HepG2 (cell line): Measurements from ENCODE around the gene ATP6V0D1. TPM values are rescaled to one million over a fixed set of nuclear protein-coding genes. Genes with fewer than 3 reads are reported as not detected.

Experiments used
- ATAC-seq: fragments of 200-7000 bp; cut with Tn5 transposase; 3 replicates; pipeline ENCODE4 v1.9.1; 2020; ENCODE audit warnings: mild to moderate bottlenecking, moderate library complexity
- BruUV-seq: library from RNA; stranded (reverse); fragments of 400-500 nt; replicated peaks from 2 replicates; lab custom pipeline; 2021; lab: Mats Ljungman, UMichigan
- CTCF ChIA-PET: fragments of 300-600 bp; formaldehyde crosslinking; extraction: SDS; loops from one replicate; lab custom pipeline; 2021; ENCODE audit warnings: low total read pairs, inconsistent platforms, low intra/inter-chr PET ratio; lab: Yijun Ruan, JAX
- POLR2A ChIA-PET: fragments of 350-600 bp; sonication (Branson Sonifier 250); formaldehyde crosslinking; loops from one replicate; lab custom pipeline; 2020; ENCODE audit warnings: antibody characterized with exemption, inconsistent platforms; lab: Yijun Ruan, JAX
- DNase-seq: peaks from one replicate; pipeline ENCODE4 v3.0.0-alpha.2; 2015; ENCODE audit warnings: low spot score
- FAIRE-seq: peaks from 3 replicates; lab custom pipeline; 2011; peaks lifted over from hg19 to GRCh38; lab: Jason Lieb, UNC
- H2AFZ ChIP-seq: one replicate; pipeline ENCODE4 v1.6.1; 2011; ENCODE audit warnings: low read length, inconsistent platforms
- H3K27ac ChIP-seq: fragments of 300-600 bp; 3 replicates; pipeline ENCODE4 v1.8.0; 2011; ENCODE audit warnings: mixed run types, mild to moderate bottlenecking, mixed read lengths, low read length, inconsistent platforms; ENCODE audit not compliant: insufficient read depth; ENCODE audit errors: extremely low read length
- H3K27me3 ChIP-seq, 2 experiments: fragments of 200-600 bp in 1 of 2; 2 replicates in 1 of 2; 3 replicates in 1 of 2; pipeline versions ENCODE4 v1.6.0 to v1.8.0; 2011; ENCODE audit warnings: low read length in 2 of 2, mild to moderate bottlenecking in 2 of 2, moderate library complexity in 2 of 2, inconsistent platforms in 1 of 2; ENCODE audit not compliant: insufficient read depth in 2 of 2, control insufficient read depth in 1 of 2
- H3K36me3 ChIP-seq, 2 experiments: fragments of 200-600 bp in 1 of 2; replicated peaks in 1 of 2; 2 replicates in 1 of 2; 3 replicates in 1 of 2; pipeline versions ENCODE4 v1.5.1 to v1.8.0; 2011; ENCODE audit warnings: low read length in 2 of 2, inconsistent platforms in 1 of 2; ENCODE audit not compliant: insufficient read depth in 2 of 2, control insufficient read depth in 1 of 2
- H3K4me1 ChIP-seq: 2 replicates; pipeline ENCODE4 v1.5.1; 2012; ENCODE audit warnings: low read length, inconsistent platforms; ENCODE audit not compliant: insufficient read depth
- H3K4me2 ChIP-seq: 2 replicates; pipeline ENCODE4 v1.6.0; 2011; ENCODE audit warnings: low read depth, low read length, inconsistent platforms
- H3K4me3 ChIP-seq, 3 experiments: fragments of 200-600 bp in 1 of 3; sonication (generic), shearing (Covaris generic) in 1 of 3; replicated peaks in 1 of 3; 2 replicates each; pipeline ENCODE4 v1.5.1; 2011 to 2016; ENCODE audit warnings: low read length in 3 of 3, inconsistent platforms in 2 of 3, low read depth in 2 of 3, mild to moderate bottlenecking in 2 of 3, control low read depth in 1 of 3, mixed read lengths in 1 of 3; ENCODE audit not compliant: insufficient read depth in 1 of 3
- H3K79me2 ChIP-seq: one replicate; pipeline ENCODE4 v1.6.1; 2011; ENCODE audit warnings: low read length, inconsistent platforms; ENCODE audit not compliant: insufficient read depth
- H3K9ac ChIP-seq: 2 replicates; pipeline ENCODE4 v1.6.0; 2011; ENCODE audit warnings: mild to moderate bottlenecking, low read depth, low read length, inconsistent platforms; ENCODE audit not compliant: insufficient read depth
- H3K9me3 ChIP-seq: 2 replicates; pipeline ENCODE4 v1.5.1; 2012; ENCODE audit warnings: mild to moderate bottlenecking, low read length
- H4K20me1 ChIP-seq: 2 replicates; pipeline ENCODE4 v1.6.0; 2011; ENCODE audit warnings: inconsistent platforms, mild to moderate bottlenecking, low read length, moderate library complexity; ENCODE audit not compliant: insufficient read depth
- MTF2 ChIP-seq: sonication (generic); formaldehyde crosslinking; IDR thresholded peaks from 2 replicates; pipeline ENCODE4 v1.5.0; 2020; ENCODE audit warnings: missing genetic modification reagents, borderline replicate concordance
- ONECUT2 ChIP-seq: sonication (generic); formaldehyde crosslinking; IDR thresholded peaks from 2 replicates; pipeline ENCODE4 v1.4.0; 2020; ENCODE audit warnings: missing genetic modification reagents
- ZMAT3 ChIP-seq: sonication (generic); formaldehyde crosslinking; conservative IDR thresholded peaks from 2 replicates; pipeline ENCODE4 v1.7.0; 2021; ENCODE audit warnings: missing genetic modification reagents
- ZNF274 ChIP-seq: sonication (generic); formaldehyde crosslinking; IDR thresholded peaks from 2 replicates; pipeline ENCODE4 v1.5.1; 2020; ENCODE audit warnings: mild to moderate bottlenecking, missing genetic modification reagents
- ZNF44 ChIP-seq: sonication (generic); formaldehyde crosslinking; IDR thresholded peaks from 2 replicates; pipeline ENCODE4 v1.5.1; 2020; ENCODE audit warnings: mild to moderate bottlenecking, missing genetic modification reagents
- ZNF598 ChIP-seq: sonication (generic); formaldehyde crosslinking; IDR thresholded peaks from 2 replicates; pipeline ENCODE4 v1.5.1; 2020; ENCODE audit warnings: mild to moderate bottlenecking, missing genetic modification reagents, borderline replicate concordance
- ZNF616 ChIP-seq: sonication (generic); formaldehyde crosslinking; IDR thresholded peaks from 2 replicates; pipeline ENCODE4 v1.5.0; 2020; ENCODE audit warnings: low read depth, mild to moderate bottlenecking, missing genetic modification reagents
- ZNF777 ChIP-seq: sonication (generic); formaldehyde crosslinking; IDR thresholded peaks from 2 replicates; pipeline ENCODE4 v1.4.0; 2020; ENCODE audit warnings: missing genetic modification reagents
- ZNF879 ChIP-seq: sonication (generic); formaldehyde crosslinking; IDR thresholded peaks from 2 replicates; pipeline ENCODE4 v1.8.1; 2023; ENCODE audit warnings: missing genetic modification reagents
- ZZZ3 ChIP-seq: sonication (generic); formaldehyde crosslinking; IDR thresholded peaks from 2 replicates; pipeline ENCODE4 v1.4.0; 2020; ENCODE audit warnings: missing genetic modification reagents, mild to moderate bottlenecking, borderline replicate concordance
- WGBS: methylation state at CpG from one replicate; pipeline ENCODE4 v1.1.6; 2017; ENCODE audit warnings: low lambda C conversion rate; 5-methylcytosine and 5-hydroxymethylcytosine counted together
- in situ Hi-C: cut with HindIII; loops from 2 replicates; pipeline ENCODE4 v1.10.0; 2017; ENCODE audit warnings: low pct_unique_long_range_greater_than_20kb; ENCODE audit not compliant: extremely low pct_ligation_motif_present
- intact Hi-C: fragments of 100-400 bp; cut with micrococcal nuclease; formaldehyde crosslinking; loops from one replicate; pipeline ENCODE4 v1.10.0; 2022; ENCODE audit not compliant: unreplicated experiment
- polyA plus RNA-seq, 8 experiments: library from polyadenylated mRNA; depleted of rRNA in 3 of 8; stranded (reverse) in 7 of 8; unstranded in 1 of 8; fragments of >200 nt; fragmentation: Illumina TruSeq in 4 of 8; extraction: Trizol in 4 of 8; gene quantifications; 2 replicates each; pipeline versions ENCODE4 v1.2.1 to v1.2.3, GENCODE V29; 2011 to 2016; ENCODE audit warnings: low read depth in 4 of 8, missing spikeins in 1 of 8, mixed read lengths in 1 of 8; ENCODE audit not compliant: insufficient read depth in 1 of 8
- total RNA-seq, 5 experiments: library from RNA; depleted of rRNA; stranded (reverse); fragments of >200 nt; fragmentation: Illumina TruSeq; extraction: Trizol; gene quantifications; 2 replicates each; pipeline ENCODE4 v1.2.3, GENCODE V29; 2016; ENCODE audit warnings: low read depth in 1 of 5

Gene ATP6V0D1
- total and polyA plus RNA-seq, 2 of the 13 experiments (the other 11 are each of a cell fraction or from before 2014, with no cell fraction given): 51.1 to 61.3 TPM

DNA sequence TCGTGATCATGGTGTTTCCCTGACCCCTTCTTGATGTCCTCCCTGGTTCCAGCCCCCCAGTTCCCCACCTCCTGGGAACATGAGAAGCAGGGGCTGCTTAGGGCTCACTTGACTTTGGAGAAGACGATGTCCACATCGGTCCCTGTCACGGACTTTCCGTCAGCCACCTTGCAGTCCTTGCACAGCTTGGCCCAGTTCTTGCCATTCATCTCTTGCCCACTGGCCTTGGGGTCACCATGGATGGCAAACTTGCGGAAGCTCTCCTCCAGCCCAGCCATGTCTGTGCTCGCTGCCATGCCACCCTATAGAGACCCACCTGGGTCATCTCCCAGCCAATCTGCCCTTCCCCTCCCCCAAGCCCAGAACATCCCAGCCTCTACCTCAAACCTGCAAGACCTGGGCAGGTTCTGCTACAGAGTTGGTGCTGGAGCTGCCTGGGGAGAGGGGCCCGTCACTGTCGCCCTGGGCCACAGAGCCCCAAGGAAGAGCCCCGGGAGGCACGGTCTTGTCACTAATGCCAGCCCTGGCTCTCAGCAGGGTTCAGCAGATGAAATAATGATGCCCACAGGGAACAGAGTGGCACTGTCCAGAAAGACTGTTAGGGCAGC, 90.0 kb downstream of the ATP6V0D1 start (continued):
- TF ChIP-seq ZMAT3 (CRISPR knock-in tag) (no peak), ZNF274 (no peak), MTF2 (CRISPR knock-in tag) (no peak)

DNA sequence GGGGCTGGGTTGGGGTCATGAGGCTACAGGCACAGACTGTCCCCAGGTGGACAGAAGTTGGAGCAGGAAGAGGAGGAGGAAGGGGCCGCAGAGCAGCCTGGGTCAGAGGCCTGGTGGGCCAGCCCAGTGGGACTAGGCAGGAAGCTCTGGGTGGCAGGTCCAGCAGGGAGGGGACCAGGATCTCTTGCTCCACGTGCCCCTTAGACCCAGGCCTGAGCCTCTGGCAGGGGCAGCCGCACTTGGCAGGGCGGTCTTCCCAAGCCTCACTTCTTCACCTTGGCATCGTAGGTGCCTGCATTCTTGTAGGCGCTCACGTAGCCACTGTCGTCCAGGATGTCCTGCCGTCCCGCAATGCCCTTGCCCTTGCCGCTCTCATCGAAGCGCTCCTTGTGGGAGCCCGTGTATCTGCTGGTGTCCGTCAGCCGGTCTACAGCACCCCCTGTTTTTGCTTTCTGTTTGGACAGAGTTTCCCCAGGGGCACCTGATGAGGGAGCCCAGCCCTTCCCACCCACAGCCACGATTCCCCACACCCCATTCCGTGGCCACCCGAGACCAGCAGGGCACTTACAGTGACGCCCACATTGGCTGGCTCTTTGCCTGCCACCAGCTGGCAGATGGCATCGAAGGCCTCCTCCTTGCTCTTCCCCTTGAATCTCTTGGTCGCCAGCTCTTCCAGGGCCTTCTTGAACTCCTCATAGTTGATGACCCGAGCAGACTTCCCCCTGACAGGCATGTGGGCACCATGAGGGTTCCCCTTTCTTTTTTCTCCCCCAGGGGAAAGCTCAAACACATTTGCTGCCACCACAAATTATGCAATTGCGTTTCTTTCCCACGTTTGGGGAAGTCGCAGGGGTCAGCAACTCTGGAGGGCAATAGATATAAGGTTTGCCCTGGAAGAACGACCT, 90.8 kb downstream of the ATP6V0D1 start:
- FAIRE-seq (no peak), ATAC-seq (no peak), DNase-seq (no peak)
- peaks cover 18% of the 10 kb centered on the region for H3K4me1 ChIP-seq
- no TSS peak for BruUV-seq
- ChIA-PET CTCF (no interaction called here), POLR2A (no interaction called here)
- H3K4me3 ChIP-seq: no peak overlapping the region
- intact Hi-C loops: no loop called here
- peaks cover 9 to 78% of the 10 kb centered on the region in 2 experiments; a peak in 4 of 5 replicates for H3K27me3 ChIP-seq
- no peak overlapping the region for H3K27ac ChIP-seq
- TF ChIP-seq ZNF616 (CRISPR knock-in tag): no peak
- TF ChIP-seq ZZZ3 (CRISPR knock-in tag): no peak
- TF ChIP-seq ONECUT2 (CRISPR knock-in tag): no peak
- TF ChIP-seq ZNF879 (CRISPR knock-in tag): no peak
- no peak for TF ChIP-seq ZNF44
- TF ChIP-seq ZNF598 (CRISPR knock-in tag): no peak
- TF ChIP-seq ZNF777: no peak
- no peak overlapping the region for H3K4me2 ChIP-seq
- no peaks in the 10 kb centered on the region for H4K20me1 ChIP-seq
- no peak overlapping the region for H3K9ac ChIP-seq
- 43% methylated on average over 24 of the region's 27 CpGs for WGBS
- no peaks in the 10 kb centered on the region for H3K9me3 ChIP-seq
- no peak overlapping the region for H2AFZ ChIP-seq
- in situ Hi-C loops: no loop called here
- H3K36me3 ChIP-seq: no peaks in the 10 kb centered on the region
- no peaks in the 10 kb centered on the region for H3K79me2 ChIP-seq
